Measurements from ENCODE around the gene LGALS1. TPM values are rescaled to one million over a fixed set of nuclear protein-coding genes. Genes with fewer than 3 reads are reported as not detected.

The LGALS1 gene
- total RNA-seq, 2 donors from 2014 or later, result 10.4 to 16.0 TPM

GRCh38 chr22:37628830-37629229 is 46.6 kb upstream of the LGALS1 start:
- no peak for TF ChIP-seq CTCF (conservative IDR thresholded peaks at IDR 0.05)
- H3K9me3 Mint-ChIP-seq, result no peaks in the 10 kb centered on the region
- no peak overlapping the region for H3K27ac Mint-ChIP-seq
- no peaks in the 10 kb centered on the region for H3K27me3 ChIP-seq (ENCODE audit: control insufficient read depth, insufficient read depth, low read length, poor library complexity, severe bottlenecking)
- no peak overlapping the region for H3K4me3 Mint-ChIP-seq
- no peaks in the 10 kb centered on the region for H3K27me3 Mint-ChIP-seq (ENCODE audit: insufficient read depth)
- peaks cover 6% of the 10 kb centered on the region for H3K4me1 Mint-ChIP-seq
- no peak overlapping the region for H3K9ac ChIP-seq (ENCODE audit: extremely low read depth, low read length, poor library complexity, severe bottlenecking)
- peaks cover 4% of the 10 kb centered on the region for H3K4me1 ChIP-seq (ENCODE audit: control insufficient read depth, insufficient read depth, low read length)
- H3K36me3 Mint-ChIP-seq (ENCODE audit: low read depth), result peaks cover 9% of the 10 kb centered on the region
- DNase-seq, result no peak
- no peak overlapping the region for H3K27ac ChIP-seq (ENCODE audit: low read depth, low read length)
- no peaks in the 10 kb centered on the region for H3K9me3 ChIP-seq (ENCODE audit: control insufficient read depth, low read length)
- no peak overlapping the region for H3K4me3 ChIP-seq (ENCODE audit: low read length)
- WGBS, 2 experiments (ENCODE audit: insufficient coverage in 1 of 2, insufficient read length in 1 of 2), result 92 to 98% methylated on average over 7 to 8 of the region's 8 CpGs
- H3K36me3 ChIP-seq (ENCODE audit: control insufficient read depth, insufficient read depth, low read length), result peaks cover 33% of the 10 kb centered on the region

GRCh38 chr22:37629928-37630327 is 45.5 kb upstream of the LGALS1 start:
- no peak for TF ChIP-seq CTCF (conservative IDR thresholded peaks at IDR 0.05)
- no peaks in the 10 kb centered on the region for H3K9me3 Mint-ChIP-seq

GRCh38 chr22:37630839-37631435 is 44.5 kb upstream of the LGALS1 start:
- no peaks in the 10 kb centered on the region for H3K27me3 ChIP-seq (ENCODE audit: control insufficient read depth, insufficient read depth, low read length, poor library complexity, severe bottlenecking)
- no peak for TF ChIP-seq CTCF (conservative IDR thresholded peaks at IDR 0.05)
- peaks cover 7% of the 10 kb centered on the region for H3K4me1 ChIP-seq (ENCODE audit: control insufficient read depth, insufficient read depth, low read length)
- H3K9ac ChIP-seq (ENCODE audit: extremely low read depth, low read length, poor library complexity, severe bottlenecking), result no peak overlapping the region
- Mint-ChIP-seq H3K9me3 (no peaks in the 10 kb centered on the region), H3K36me3 (ENCODE audit: low read depth) (no peaks in the 10 kb centered on the region), H3K27ac (no peak overlapping the region), H3K4me1 (peaks cover 15% of the 10 kb centered on the region), H3K27me3 (ENCODE audit: insufficient read depth) (no peaks in the 10 kb centered on the region), H3K4me3 (no peak overlapping the region)
- 97% methylated on average over 5 to 9 of the region's 9 CpGs for whole genome bisulfite sequencing, 2 experiments (ENCODE audit: insufficient coverage in 1 of 2, insufficient read length in 1 of 2)
- no peak overlapping the region for H3K27ac ChIP-seq (ENCODE audit: low read depth, low read length)
- H3K36me3 ChIP-seq (ENCODE audit: control insufficient read depth, insufficient read depth, low read length), result peaks cover 17% of the 10 kb centered on the region
- H3K4me3 ChIP-seq (ENCODE audit: low read length), result no peak overlapping the region
- DNase-seq, result no peak
- no peaks in the 10 kb centered on the region for H3K9me3 ChIP-seq (ENCODE audit: control insufficient read depth, low read length)

More at GRCh38 chr22:37629928-37630327, 45.5 kb upstream of the LGALS1 start:
- Histone ChIP-seq H3K27ac (ENCODE audit: low read depth, low read length) (no peak overlapping the region), H3K9me3 (ENCODE audit: control insufficient read depth, low read length) (no peaks in the 10 kb centered on the region), H3K9ac (ENCODE audit: extremely low read depth, low read length, poor library complexity, severe bottlenecking) (no peak overlapping the region), H3K4me1 (ENCODE audit: control insufficient read depth, insufficient read depth, low read length) (peaks cover 7% of the 10 kb centered on the region), H3K4me3 (ENCODE audit: low read length) (no peak overlapping the region), H3K36me3 (ENCODE audit: control insufficient read depth, insufficient read depth, low read length) (peaks cover 24% of the 10 kb centered on the region), H3K27me3 (ENCODE audit: control insufficient read depth, insufficient read depth, low read length, poor library complexity, severe bottlenecking) (no peaks in the 10 kb centered on the region)
- H3K27ac Mint-ChIP-seq, result no peak overlapping the region
- H3K4me1 Mint-ChIP-seq, result peaks cover 15% of the 10 kb centered on the region
- H3K27me3 Mint-ChIP-seq (ENCODE audit: insufficient read depth), result no peaks in the 10 kb centered on the region
- 86 to 100% methylated on average over 3 to 10 of the region's 10 CpGs for WGBS, 2 experiments (ENCODE audit: insufficient coverage in 1 of 2, insufficient read length in 1 of 2)
- DNase-seq, result no peak
- H3K36me3 Mint-ChIP-seq (ENCODE audit: low read depth), result peaks cover 6% of the 10 kb centered on the region
- H3K4me3 Mint-ChIP-seq, result no peak overlapping the region
